Activated CD8-positive, alpha-beta T cell treated with anti-CD3 and anti-CD28 coated beads, Interleukin-2, amount 10 ng/mL, durations not matched to agents 7 days and 5 days (primary cell): ENCODE data around the gene MRPS18C. TPM values are rescaled to one million over a fixed set of nuclear protein-coding genes. Genes with fewer than 3 reads are reported as not detected.
"Not testable (repeated sequence)": the region's sequence is repeated elsewhere in the genome, so short reads cannot be mapped to it uniquely, and the experiment has no call there.

Experiments used
- ATAC-seq: fragments of 150-1000 bp; cut with Tn5 transposase; one replicate; pipeline ENCODE4 v1.10.0; 2021; ENCODE audit warnings: moderate library complexity
- CTCF ChIA-PET: fragments of 350-600 bp; sonication (Branson Sonifier 250); formaldehyde crosslinking; loops from one replicate; lab custom pipeline; 2021; ENCODE audit warnings: antibody characterized with exemption; lab: Charles Lee
- POLR2A ChIA-PET: fragments of 350-600 bp; sonication (Branson Sonifier 250); formaldehyde crosslinking; loops from one replicate; lab custom pipeline; 2021; ENCODE audit warnings: antibody characterized with exemption; lab: Charles Lee
- DNase-seq: peaks from one replicate; pipeline ENCODE4 v3.0.0-alpha.2; 2020
- H3K27ac Mint-ChIP-seq: one replicate; pipeline ENCODE4 v1.8.0; 2021; ENCODE audit warnings: mild to moderate bottlenecking, mixed read lengths
- H3K27me3 Mint-ChIP-seq: one replicate; pipeline ENCODE4 v1.8.0; 2021; ENCODE audit warnings: low read depth, mixed read lengths
- H3K36me3 Mint-ChIP-seq: one replicate; pipeline ENCODE4 v1.8.0; 2021; ENCODE audit warnings: low read depth, mixed read lengths
- H3K4me1 Mint-ChIP-seq: one replicate; pipeline ENCODE4 v1.8.0; 2021; ENCODE audit warnings: low read depth, mixed read lengths
- H3K4me3 Mint-ChIP-seq: one replicate; pipeline ENCODE4 v1.8.0; 2021; ENCODE audit warnings: mild to moderate bottlenecking, mixed read lengths
- H3K9me3 Mint-ChIP-seq: one replicate; pipeline ENCODE4 v1.8.0; 2022; ENCODE audit warnings: mixed read lengths; ENCODE audit not compliant: insufficient read depth
- total RNA-seq, 2 experiments: library from RNA; stranded (reverse); gene quantifications; one replicate each; pipeline ENCODE4 v1.2.3, GENCODE V29; 2021

MRPS18C gene
- total RNA-seq, 2 experiments from 2014 or later: 69.7 to 72.1 TPM

- H3K27me3 Mint-ChIP-seq: no peaks in the 10 kb centered on the region
- CTCF ChIA-PET: interaction anchor here (0.9 to 2.4 kb wide), 6 partner anchors 66 to 410 kb away, joined by 3 to 7 read pairs (median 4); partner anchors contain the start of gene COQ2
- peaks cover 45% of the 10 kb centered on the region for H3K4me1 Mint-ChIP-seq
- peak; percentile 26 for DNase-seq
- H3K27ac Mint-ChIP-seq: peak overlapping the region; percentile 100
- POLR2A ChIA-PET: interaction anchor here (0.6 to 2.8 kb wide), 7 partner anchors 12 to 575 kb away, joined by 3 to 23 read pairs (median 4); partner anchors contain the start of genes ABRAXAS1 and COQ2
- ATAC-seq: no peak
- peaks cover 57% of the 10 kb centered on the region for H3K36me3 Mint-ChIP-seq
- H3K9me3 Mint-ChIP-seq: no peaks in the 10 kb centered on the region
- H3K4me3 Mint-ChIP-seq: peak overlapping the region; percentile 100
Measured at GRCh38 chr4:83454686-83455085, 1.2 kb upstream of the MRPS18C start.

GRCh38 chr4:83456184-83456501 is 285 bp downstream of the MRPS18C start:
- no peak for ATAC-seq

DNA sequence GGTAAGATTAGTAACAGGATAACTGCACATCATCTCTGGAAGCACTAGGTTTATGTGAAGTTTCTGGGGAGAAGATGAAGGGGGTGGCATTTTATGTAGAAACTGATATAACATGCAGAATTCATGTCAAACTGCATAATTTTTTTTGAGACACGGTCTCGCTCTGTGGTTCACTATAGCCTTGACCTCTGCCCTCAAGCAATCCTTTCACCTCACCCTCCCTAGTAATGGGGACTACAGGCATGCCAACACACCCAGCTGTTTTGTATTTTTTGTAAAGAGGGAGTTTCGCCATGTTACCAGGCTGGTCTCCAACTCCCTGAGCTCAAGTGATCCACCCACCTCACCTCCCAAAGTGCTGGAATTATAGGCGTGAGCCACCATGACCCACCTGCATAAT is 17.6 kb downstream of the MRPS18C start:
- H3K4me1 Mint-ChIP-seq: peaks cover 10% of the 10 kb centered on the region
- ChIA-PET POLR2A (interaction anchor here (0.6 kb wide), 1 partner anchor 335 kb away, joined by 3 read pairs; no protein-coding TSS in a partner anchor), CTCF (interaction anchor here (0.7 kb wide), 1 partner anchor 17 kb away, joined by 3 read pairs; no protein-coding TSS in a partner anchor)
- DNase-seq: no peak
- no peaks in the 10 kb centered on the region for H3K27me3 Mint-ChIP-seq
- H3K9me3 Mint-ChIP-seq: no peaks in the 10 kb centered on the region
- ATAC-seq: no peak
- no peak overlapping the region for H3K27ac Mint-ChIP-seq
- H3K36me3 Mint-ChIP-seq: peaks cover 25% of the 10 kb centered on the region
- H3K4me3 Mint-ChIP-seq: no peak overlapping the region

More at GRCh38 chr4:83456184-83456501, 285 bp downstream of the MRPS18C start:
- peak overlapping the region; percentile 100 for H3K27ac Mint-ChIP-seq
- no peaks in the 10 kb centered on the region for H3K9me3 Mint-ChIP-seq
- ChIA-PET POLR2A (interaction anchor here (0.6 to 2.8 kb wide), 8 partner anchors 11 to 421 kb away, joined by 3 to 23 read pairs (median 4); partner anchors contain the start of genes ABRAXAS1, COPS4 and COQ2), CTCF (interaction anchor here (0.6 to 1.7 kb wide), 3 partner anchors 17 to 604 kb away, joined by 3 to 7 read pairs (median 3); partner anchors contain the start of gene COQ2)
- peak overlapping the region; percentile 100 for H3K4me3 Mint-ChIP-seq
- no peaks in the 10 kb centered on the region for H3K27me3 Mint-ChIP-seq
- peaks cover 45% of the 10 kb centered on the region for H3K4me1 Mint-ChIP-seq
- no peak for DNase-seq
- H3K36me3 Mint-ChIP-seq: peaks cover 62% of the 10 kb centered on the region

DNA sequence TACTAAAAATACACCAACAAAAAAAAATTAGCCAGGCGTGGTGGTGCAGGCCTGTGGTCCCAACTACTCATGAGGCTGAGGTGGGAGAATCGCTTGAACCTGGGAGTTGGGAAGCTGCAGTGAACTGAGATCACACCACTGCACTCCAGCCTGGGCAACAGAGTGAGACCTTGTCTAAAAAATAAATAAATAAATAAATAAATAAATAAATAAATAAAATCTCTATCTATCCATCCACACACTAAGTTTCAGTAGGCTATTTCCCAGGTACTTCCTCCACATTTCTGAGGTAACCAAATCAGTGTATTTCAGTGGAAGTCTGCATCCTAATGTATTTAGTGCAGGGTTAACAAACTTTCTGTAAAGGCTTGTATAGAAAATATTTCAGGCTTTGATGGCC is 18.1 kb downstream of the MRPS18C start:
- ATAC-seq (no peak), DNase-seq (no peak)
- CTCF ChIA-PET: interaction anchor here (1.1 kb wide), 1 partner anchor 35 kb away, joined by 3 read pairs; no protein-coding TSS in a partner anchor
- POLR2A ChIA-PET: no interaction called here
- no peaks in the 10 kb centered on the region for H3K27me3 Mint-ChIP-seq
- no peaks in the 10 kb centered on the region for H3K9me3 Mint-ChIP-seq
- peaks cover 10% of the 10 kb centered on the region for H3K4me1 Mint-ChIP-seq
- H3K4me3 Mint-ChIP-seq: no peak overlapping the region
- peaks cover 28% of the 10 kb centered on the region for H3K36me3 Mint-ChIP-seq
- H3K27ac Mint-ChIP-seq: no peak overlapping the region

DNA sequence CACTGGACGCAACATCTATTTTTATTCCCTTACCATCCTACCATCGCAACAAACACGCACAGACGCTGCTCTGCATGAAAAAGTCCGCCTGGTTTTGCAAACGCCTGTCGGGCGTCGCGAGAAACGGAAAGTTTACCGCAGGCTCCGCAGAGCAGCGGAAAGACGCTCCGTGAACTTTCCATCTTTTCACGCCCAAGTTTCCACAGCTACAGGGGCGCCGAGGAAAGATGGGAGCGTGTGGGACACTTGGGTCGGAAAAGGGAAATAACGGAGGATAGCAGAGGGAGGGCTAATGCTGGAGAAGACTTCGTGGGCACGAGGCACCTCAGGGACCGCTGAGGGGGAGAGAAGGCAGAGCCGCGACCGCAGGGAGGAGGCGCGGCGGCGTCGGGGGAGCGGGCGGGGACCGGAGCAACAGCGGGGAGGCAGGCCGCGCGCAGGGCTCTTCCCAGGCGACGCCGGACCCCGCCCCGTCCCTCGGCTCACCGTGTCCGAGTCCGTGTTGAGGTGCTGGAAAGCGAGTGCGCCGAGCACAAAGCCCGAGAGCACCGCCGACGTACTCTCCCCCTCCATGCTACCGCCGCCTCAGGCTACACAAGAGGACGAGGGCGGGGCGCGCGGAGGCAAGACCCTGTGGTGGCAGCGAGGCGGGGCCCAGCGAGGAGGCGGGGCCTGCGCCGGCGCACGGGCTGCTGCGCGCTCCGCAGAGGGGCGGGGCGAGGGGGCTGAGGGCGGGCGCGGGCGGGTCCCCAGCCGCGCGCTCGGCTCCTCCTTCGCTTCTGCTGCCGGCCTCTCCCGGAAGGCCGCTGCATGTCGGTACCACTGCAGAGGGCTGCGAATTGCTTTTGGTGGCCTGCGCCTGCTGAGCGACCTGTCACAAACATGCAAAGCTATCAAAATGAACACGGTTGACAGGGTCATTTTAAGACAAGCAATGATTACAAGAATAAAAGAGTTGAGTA is 28.9 kb downstream of the MRPS18C start, which contains the start of gene ABRAXAS1:
Gene ABRAXAS1 (minus strand): TSS at position 601 of the 962 bp plus-strand sequence. CDS start 28 bp downstream, at position 573.
- peak within 1 kb of the TSS; percentile 94 for H3K27ac Mint-ChIP-seq
- CTCF ChIA-PET: interaction anchor here (1.0 to 1.5 kb wide), 7 partner anchors 18 to 201 kb away, joined by 3 to 5 read pairs (median 3); no protein-coding TSS in a partner anchor

GRCh38 chr4:83486457-83487129 is 30.7 kb downstream of the MRPS18C start:
- peaks cover 17% of the 10 kb centered on the region for H3K4me1 Mint-ChIP-seq
- H3K27ac Mint-ChIP-seq: no peak overlapping the region
- peak overlapping the region; percentile 7 for H3K4me3 Mint-ChIP-seq
- H3K9me3 Mint-ChIP-seq: no peaks in the 10 kb centered on the region
- ATAC-seq (no peak), DNase-seq (no peak)
- ChIA-PET POLR2A (no interaction called here), CTCF (interaction anchor here (0.5 to 1.5 kb wide), 4 partner anchors 20 to 202 kb away, joined by 3 to 5 read pairs (median 4); partner anchors contain the start of gene COQ2)
- H3K27me3 Mint-ChIP-seq: no peaks in the 10 kb centered on the region
- no peaks in the 10 kb centered on the region for H3K36me3 Mint-ChIP-seq

More for the DNA sequence above, 28.9 kb downstream of the MRPS18C start, which contains the start of gene ABRAXAS1:
- Mint-ChIP-seq H3K4me1 (peaks cover 17% of the 10 kb centered on the region), H3K36me3 (peaks cover 5% of the 10 kb centered on the region), H3K4me3 (peak within 1 kb of the TSS; percentile 94), H3K9me3 (no peaks in the 10 kb centered on the region), H3K27me3 (no peaks in the 10 kb centered on the region)
- ATAC-seq (peak; percentile 95), DNase-seq (peak; percentile 94)
- POLR2A ChIA-PET: interaction anchor here (0.6 to 2.6 kb wide), 6 partner anchors 14 to 47 kb away, joined by 3 to 23 read pairs (median 3); partner anchors contain the start of genes HELQ and MRPS18C

GRCh38 chr4:83489711-83490326 is 34.0 kb downstream of the MRPS18C start:
- Mint-ChIP-seq H3K9me3 (no peaks in the 10 kb centered on the region), H3K27ac (no peak overlapping the region), H3K36me3 (no peaks in the 10 kb centered on the region), H3K4me3 (no peak overlapping the region), H3K27me3 (no peaks in the 10 kb centered on the region), H3K4me1 (peaks cover 8% of the 10 kb centered on the region)
- no peak for DNase-seq
- ChIA-PET POLR2A (no interaction called here), CTCF (interaction anchor here (0.7 to 2.9 kb wide), 6 partner anchors 9 to 638 kb away, joined by 3 to 7 read pairs (median 4); no protein-coding TSS in a partner anchor)
- ATAC-seq: no peak

- ChIA-PET POLR2A (no interaction called here), CTCF (interaction anchor here (0.7 to 2.9 kb wide), 10 partner anchors 8 to 639 kb away, joined by 3 to 7 read pairs (median 4); no protein-coding TSS in a partner anchor)
- DNase-seq (no peak), ATAC-seq (peak; percentile 58)
- no peak overlapping the region for H3K4me3 Mint-ChIP-seq
- H3K4me1 Mint-ChIP-seq: peaks cover 2% of the 10 kb centered on the region
- H3K27ac Mint-ChIP-seq: no peak overlapping the region
- no peaks in the 10 kb centered on the region for H3K9me3 Mint-ChIP-seq
- no peaks in the 10 kb centered on the region for H3K27me3 Mint-ChIP-seq
- H3K36me3 Mint-ChIP-seq: no peaks in the 10 kb centered on the region
Measured at GRCh38 chr4:83490876-83491450, 35.1 kb downstream of the MRPS18C start.

- CTCF ChIA-PET: interaction anchor here (1.7 kb wide), 1 partner anchor 13 kb away, joined by 8 read pairs; no protein-coding TSS in a partner anchor
Measured at GRCh38 chr4:83496085-83496917, 40.4 kb downstream of the MRPS18C start.

More at GRCh38 chr4:83496085-83496917, 40.4 kb downstream of the MRPS18C start:
- H3K4me3 Mint-ChIP-seq, DNase-seq, ATAC-seq, H3K9me3 Mint-ChIP-seq, H3K27ac Mint-ChIP-seq, H3K27me3 Mint-ChIP-seq, H3K4me1 Mint-ChIP-seq, H3K36me3 Mint-ChIP-seq: not testable (repeated sequence)
- POLR2A ChIA-PET: interaction anchor here (0.6 kb wide), 1 partner anchor 8 kb away, joined by 9 read pairs; no protein-coding TSS in a partner anchor
